ENCODE measurements around the gene TSPO2. TPM values are rescaled to one million over a fixed set of nuclear protein-coding genes. Genes with fewer than 3 reads are reported as not detected.

The TSPO2 gene
- total RNA-seq, 1 donor from 2014 or later, result not detected

DNA sequence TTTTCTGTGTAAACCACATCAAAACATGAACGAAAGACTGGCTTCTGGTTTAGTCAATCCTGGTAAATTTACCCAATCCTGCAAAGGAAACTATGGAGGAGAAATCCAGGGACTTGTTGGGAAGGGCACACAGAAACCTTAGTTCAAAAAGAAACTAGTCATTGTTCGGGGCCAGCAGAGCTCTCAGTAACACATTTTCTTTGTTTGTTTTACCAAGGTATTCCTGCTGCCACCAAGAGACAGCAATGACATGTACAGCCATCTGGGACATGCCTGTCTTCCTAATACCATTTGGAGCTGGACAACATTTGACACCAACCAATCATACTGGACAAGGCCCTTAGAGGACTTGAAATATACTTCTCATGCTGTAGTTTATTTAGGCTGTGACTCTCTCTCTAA is 21.6 kb downstream of the TSPO2 start:
- Mint-ChIP-seq H3K36me3 (peaks cover 26% of the 10 kb centered on the region), H3K27me3 (ENCODE audit: insufficient read depth, low read depth) (no peaks in the 10 kb centered on the region), H3K9me3 (no peaks in the 10 kb centered on the region), H3K27ac (no peak overlapping the region), H3K4me1 (peaks cover 2% of the 10 kb centered on the region), H3K4me3 (no peak overlapping the region)
- H3K27me3 ChIP-seq, result no peaks in the 10 kb centered on the region
- no peak for DNase-seq (ENCODE audit: low spot score)
- TF ChIP-seq EZH2 (IDR thresholded peaks at IDR 0.05), result no peak
- no peak for TF ChIP-seq EZH2phosphoT487 (IDR thresholded peaks at IDR 0.05)
- TF ChIP-seq, protein P1, sequence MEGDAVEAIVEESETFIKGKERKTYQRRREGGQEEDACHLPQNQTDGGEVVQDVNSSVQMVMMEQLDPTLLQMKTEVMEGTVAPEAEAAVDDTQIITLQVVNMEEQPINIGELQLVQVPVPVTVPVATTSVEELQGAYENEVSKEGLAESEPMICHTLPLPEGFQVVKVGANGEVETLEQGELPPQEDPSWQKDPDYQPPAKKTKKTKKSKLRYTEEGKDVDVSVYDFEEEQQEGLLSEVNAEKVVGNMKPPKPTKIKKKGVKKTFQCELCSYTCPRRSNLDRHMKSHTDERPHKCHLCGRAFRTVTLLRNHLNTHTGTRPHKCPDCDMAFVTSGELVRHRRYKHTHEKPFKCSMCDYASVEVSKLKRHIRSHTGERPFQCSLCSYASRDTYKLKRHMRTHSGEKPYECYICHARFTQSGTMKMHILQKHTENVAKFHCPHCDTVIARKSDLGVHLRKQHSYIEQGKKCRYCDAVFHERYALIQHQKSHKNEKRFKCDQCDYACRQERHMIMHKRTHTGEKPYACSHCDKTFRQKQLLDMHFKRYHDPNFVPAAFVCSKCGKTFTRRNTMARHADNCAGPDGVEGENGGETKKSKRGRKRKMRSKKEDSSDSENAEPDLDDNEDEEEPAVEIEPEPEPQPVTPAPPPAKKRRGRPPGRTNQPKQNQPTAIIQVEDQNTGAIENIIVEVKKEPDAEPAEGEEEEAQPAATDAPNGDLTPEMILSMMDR (IDR thresholded peaks at IDR 0.05), result no peak
- H3F3A ChIP-seq (ENCODE audit: low read depth), result peaks cover 10% of the 10 kb centered on the region
- no peaks in the 10 kb centered on the region for H3K9me3 ChIP-seq (ENCODE audit: low read depth)
- H3K4me3 ChIP-seq, result no peak overlapping the region
- peaks cover 4% of the 10 kb centered on the region for H3K36me3 ChIP-seq
- H4K20me1 ChIP-seq (ENCODE audit: low read depth), result no peaks in the 10 kb centered on the region
- no peak overlapping the region for H2AFZ ChIP-seq (replicated peaks)
- H3K9ac ChIP-seq, result no peak overlapping the region
- no peaks in the 10 kb centered on the region for H3K4me1 ChIP-seq
- H3K27ac ChIP-seq, result no peak overlapping the region
- H3K79me2 ChIP-seq (ENCODE audit: low read depth), result peaks cover 4% of the 10 kb centered on the region
- no peak overlapping the region for H3K4me2 ChIP-seq

DNA sequence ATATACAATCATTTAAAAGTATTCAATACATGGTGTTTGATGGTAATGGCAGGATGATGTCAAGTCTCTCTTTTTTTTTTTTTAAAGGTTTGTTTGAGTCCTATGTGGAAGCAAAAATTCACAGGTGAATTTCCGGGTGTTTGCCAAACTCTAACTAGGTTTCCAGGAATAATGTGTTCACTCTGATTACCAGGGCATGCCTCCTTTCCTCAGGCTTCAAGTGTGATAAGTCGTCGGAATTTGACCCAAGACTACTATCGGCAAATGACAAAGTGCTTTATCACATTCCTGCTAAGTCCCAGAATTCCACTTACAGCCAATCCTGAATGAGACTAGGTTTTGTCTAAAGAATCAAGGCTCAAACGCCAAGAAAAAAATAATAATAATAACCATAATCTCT is 22.6 kb downstream of the TSPO2 start:
- no peak overlapping the region for H2AFZ ChIP-seq (replicated peaks)
- no peak overlapping the region for H3K27ac Mint-ChIP-seq
- H3K36me3 ChIP-seq, result peaks cover 4% of the 10 kb centered on the region
- peaks cover 10% of the 10 kb centered on the region for H3F3A ChIP-seq (ENCODE audit: low read depth)
- no peaks in the 10 kb centered on the region for H3K27me3 Mint-ChIP-seq (ENCODE audit: insufficient read depth, low read depth)
- H3K4me1 ChIP-seq, result no peaks in the 10 kb centered on the region
- no peak overlapping the region for H3K9ac ChIP-seq
- no peak overlapping the region for H3K27ac ChIP-seq
- H3K4me2 ChIP-seq, result no peak overlapping the region
- DNase-seq (ENCODE audit: low spot score), result no peak
- H3K4me3 Mint-ChIP-seq, result no peak overlapping the region
- TF ChIP-seq EZH2phosphoT487 (IDR thresholded peaks at IDR 0.05), result no peak
- no peak for TF ChIP-seq EZH2 (IDR thresholded peaks at IDR 0.05)
- TF ChIP-seq, protein P1 (IDR thresholded peaks at IDR 0.05), result no peak
- H3K27me3 ChIP-seq, result no peaks in the 10 kb centered on the region
- no peak overlapping the region for H3K4me3 ChIP-seq
- no peaks in the 10 kb centered on the region for H3K9me3 Mint-ChIP-seq
- H3K36me3 Mint-ChIP-seq, result peaks cover 22% of the 10 kb centered on the region
- H3K79me2 ChIP-seq (ENCODE audit: low read depth), result peaks cover 4% of the 10 kb centered on the region
- no peaks in the 10 kb centered on the region for H4K20me1 ChIP-seq (ENCODE audit: low read depth)
- H3K4me1 Mint-ChIP-seq, result peaks cover 2% of the 10 kb centered on the region
- no peaks in the 10 kb centered on the region for H3K9me3 ChIP-seq (ENCODE audit: low read depth)

DNA sequence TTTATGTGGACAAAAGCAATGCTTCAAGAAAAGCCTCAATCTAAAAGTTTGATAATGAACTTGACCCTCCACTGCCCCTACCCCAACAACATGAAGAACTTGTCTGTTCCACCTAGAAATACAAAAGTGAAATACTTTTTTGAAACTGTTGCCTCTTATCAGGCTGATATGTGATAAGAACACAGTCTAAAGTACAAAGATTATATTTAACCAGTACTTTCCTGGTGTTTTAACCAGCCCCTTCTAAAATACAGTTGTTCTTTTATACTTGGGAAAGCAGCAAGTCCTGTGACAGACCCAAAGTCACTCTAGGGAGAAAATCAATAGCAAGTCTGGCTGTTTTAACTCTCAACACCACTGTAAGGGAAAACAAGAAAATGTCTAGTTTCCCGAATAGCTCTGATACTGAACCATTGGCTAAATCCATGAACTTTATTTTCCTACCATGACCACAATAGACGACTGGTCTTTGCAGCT is 23.3 kb downstream of the TSPO2 start:
- Histone ChIP-seq H3K4me3 (no peak overlapping the region), H3K4me2 (no peak overlapping the region), H3K36me3 (peaks cover 12% of the 10 kb centered on the region), H2AFZ (replicated peaks) (no peak overlapping the region), H3K9ac (no peak overlapping the region), H4K20me1 (ENCODE audit: low read depth) (no peaks in the 10 kb centered on the region), H3F3A (ENCODE audit: low read depth) (peaks cover 10% of the 10 kb centered on the region), H3K79me2 (ENCODE audit: low read depth) (peaks cover 9% of the 10 kb centered on the region), H3K4me1 (peaks cover 5% of the 10 kb centered on the region), H3K9me3 (ENCODE audit: low read depth) (no peaks in the 10 kb centered on the region), H3K27ac (no peak overlapping the region), H3K27me3 (no peaks in the 10 kb centered on the region)
- H3K27ac Mint-ChIP-seq, result no peak overlapping the region
- H3K36me3 Mint-ChIP-seq, result peaks cover 22% of the 10 kb centered on the region
- TF ChIP-seq EZH2phosphoT487 (IDR thresholded peaks at IDR 0.05) (no peak), EZH2 (IDR thresholded peaks at IDR 0.05) (no peak)
- TF ChIP-seq, protein P1 (IDR thresholded peaks at IDR 0.05), result no peak
- H3K9me3 Mint-ChIP-seq, result no peaks in the 10 kb centered on the region
- no peak for DNase-seq (ENCODE audit: low spot score)
- peaks cover 4% of the 10 kb centered on the region for H3K4me1 Mint-ChIP-seq
- H3K4me3 Mint-ChIP-seq, result no peak overlapping the region
- no peaks in the 10 kb centered on the region for H3K27me3 Mint-ChIP-seq (ENCODE audit: insufficient read depth, low read depth)

Measured in neural progenitor cell (in vitro differentiated cells).